ENCODE results near the gene NFATC2.

NFATC2 gene

DNA sequence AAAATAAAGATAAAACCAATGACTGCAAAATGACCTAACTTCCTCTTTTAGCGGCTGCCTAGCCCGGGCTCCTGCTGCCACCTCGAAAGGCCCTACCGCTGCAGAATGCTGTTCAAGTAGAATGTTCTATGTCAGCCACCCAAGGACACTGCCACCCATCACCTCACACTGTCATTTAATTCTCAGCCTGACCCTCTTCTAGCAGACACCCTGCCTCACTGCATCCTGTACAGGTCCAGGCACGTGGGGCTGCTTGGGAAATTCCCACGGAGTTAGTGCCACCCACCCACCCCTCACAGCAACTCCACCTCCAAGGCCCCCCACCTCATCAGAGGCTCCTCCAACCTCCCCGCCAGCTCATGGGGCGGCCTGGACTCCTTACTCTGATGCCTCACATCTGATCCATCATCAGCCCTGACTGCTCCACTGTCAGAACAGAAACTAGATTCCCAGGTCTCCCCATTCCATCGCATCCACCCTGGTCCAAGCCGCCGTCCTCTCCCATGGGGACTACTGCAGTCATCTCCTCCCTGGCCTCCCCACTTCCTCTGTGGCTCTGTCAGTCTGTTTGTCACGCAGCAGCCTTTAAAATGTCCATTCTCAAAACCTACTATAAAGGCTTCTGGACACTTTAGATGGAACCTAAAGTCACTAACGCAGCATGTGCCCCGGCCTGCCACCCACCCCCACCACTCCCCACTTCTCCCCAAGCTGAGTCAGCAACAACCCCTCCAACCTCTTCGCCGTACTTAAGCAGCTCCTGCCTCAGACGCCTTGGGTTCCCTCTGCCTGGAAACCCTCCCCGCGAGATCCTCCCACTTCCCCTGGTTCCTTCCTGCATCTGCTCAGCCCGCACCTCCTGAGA is 17.0 kb downstream of the NFATC2 start:
- TF ChIP-seq, protein P1, sequence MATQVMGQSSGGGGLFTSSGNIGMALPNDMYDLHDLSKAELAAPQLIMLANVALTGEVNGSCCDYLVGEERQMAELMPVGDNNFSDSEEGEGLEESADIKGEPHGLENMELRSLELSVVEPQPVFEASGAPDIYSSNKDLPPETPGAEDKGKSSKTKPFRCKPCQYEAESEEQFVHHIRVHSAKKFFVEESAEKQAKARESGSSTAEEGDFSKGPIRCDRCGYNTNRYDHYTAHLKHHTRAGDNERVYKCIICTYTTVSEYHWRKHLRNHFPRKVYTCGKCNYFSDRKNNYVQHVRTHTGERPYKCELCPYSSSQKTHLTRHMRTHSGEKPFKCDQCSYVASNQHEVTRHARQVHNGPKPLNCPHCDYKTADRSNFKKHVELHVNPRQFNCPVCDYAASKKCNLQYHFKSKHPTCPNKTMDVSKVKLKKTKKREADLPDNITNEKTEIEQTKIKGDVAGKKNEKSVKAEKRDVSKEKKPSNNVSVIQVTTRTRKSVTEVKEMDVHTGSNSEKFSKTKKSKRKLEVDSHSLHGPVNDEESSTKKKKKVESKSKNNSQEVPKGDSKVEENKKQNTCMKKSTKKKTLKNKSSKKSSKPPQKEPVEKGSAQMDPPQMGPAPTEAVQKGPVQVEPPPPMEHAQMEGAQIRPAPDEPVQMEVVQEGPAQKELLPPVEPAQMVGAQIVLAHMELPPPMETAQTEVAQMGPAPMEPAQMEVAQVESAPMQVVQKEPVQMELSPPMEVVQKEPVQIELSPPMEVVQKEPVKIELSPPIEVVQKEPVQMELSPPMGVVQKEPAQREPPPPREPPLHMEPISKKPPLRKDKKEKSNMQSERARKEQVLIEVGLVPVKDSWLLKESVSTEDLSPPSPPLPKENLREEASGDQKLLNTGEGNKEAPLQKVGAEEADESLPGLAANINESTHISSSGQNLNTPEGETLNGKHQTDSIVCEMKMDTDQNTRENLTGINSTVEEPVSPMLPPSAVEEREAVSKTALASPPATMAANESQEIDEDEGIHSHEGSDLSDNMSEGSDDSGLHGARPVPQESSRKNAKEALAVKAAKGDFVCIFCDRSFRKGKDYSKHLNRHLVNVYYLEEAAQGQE (IDR thresholded peaks at IDR 0.05; ENCODE audit: low read depth): no peak
- no peak for TF ChIP-seq CREB1 (IDR thresholded peaks at IDR 0.05; ENCODE audit: low read depth)
- TF ChIP-seq TAF1 (IDR thresholded peaks at IDR 0.05; ENCODE audit: low read depth): no peak
- TF ChIP-seq EP300 (IDR thresholded peaks at IDR 0.05; ENCODE audit: borderline replicate concordance): no peak
- no peak for TF ChIP-seq FOXM1 (IDR thresholded peaks at IDR 0.05; ENCODE audit: borderline replicate concordance, low read depth)
- no peak for TF ChIP-seq ZBTB7A (IDR thresholded peaks at IDR 0.05; ENCODE audit: low read depth)
- no peak for TF ChIP-seq CEBPB (IDR thresholded peaks at IDR 0.05)
- TF ChIP-seq, protein P2, sequence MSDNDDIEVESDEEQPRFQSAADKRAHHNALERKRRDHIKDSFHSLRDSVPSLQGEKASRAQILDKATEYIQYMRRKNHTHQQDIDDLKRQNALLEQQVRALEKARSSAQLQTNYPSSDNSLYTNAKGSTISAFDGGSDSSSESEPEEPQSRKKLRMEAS (IDR thresholded peaks at IDR 0.05): no peak
- TF ChIP-seq EGR1 (IDR thresholded peaks at IDR 0.05): no peak
- TF ChIP-seq, protein P3, sequence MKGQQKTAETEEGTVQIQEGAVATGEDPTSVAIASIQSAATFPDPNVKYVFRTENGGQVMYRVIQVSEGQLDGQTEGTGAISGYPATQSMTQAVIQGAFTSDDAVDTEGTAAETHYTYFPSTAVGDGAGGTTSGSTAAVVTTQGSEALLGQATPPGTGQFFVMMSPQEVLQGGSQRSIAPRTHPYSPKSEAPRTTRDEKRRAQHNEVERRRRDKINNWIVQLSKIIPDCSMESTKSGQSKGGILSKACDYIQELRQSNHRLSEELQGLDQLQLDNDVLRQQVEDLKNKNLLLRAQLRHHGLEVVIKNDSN (IDR thresholded peaks at IDR 0.05): no peak
- TF ChIP-seq TEAD4 (IDR thresholded peaks at IDR 0.05): no peak
- no peak for TF ChIP-seq TCF12 (IDR thresholded peaks at IDR 0.05; ENCODE audit: low read depth)
- TF ChIP-seq RAD21 (IDR thresholded peaks at IDR 0.05; ENCODE audit: low read depth): no peak
- no peak for TF ChIP-seq NFIC (IDR thresholded peaks at IDR 0.05)

DNA sequence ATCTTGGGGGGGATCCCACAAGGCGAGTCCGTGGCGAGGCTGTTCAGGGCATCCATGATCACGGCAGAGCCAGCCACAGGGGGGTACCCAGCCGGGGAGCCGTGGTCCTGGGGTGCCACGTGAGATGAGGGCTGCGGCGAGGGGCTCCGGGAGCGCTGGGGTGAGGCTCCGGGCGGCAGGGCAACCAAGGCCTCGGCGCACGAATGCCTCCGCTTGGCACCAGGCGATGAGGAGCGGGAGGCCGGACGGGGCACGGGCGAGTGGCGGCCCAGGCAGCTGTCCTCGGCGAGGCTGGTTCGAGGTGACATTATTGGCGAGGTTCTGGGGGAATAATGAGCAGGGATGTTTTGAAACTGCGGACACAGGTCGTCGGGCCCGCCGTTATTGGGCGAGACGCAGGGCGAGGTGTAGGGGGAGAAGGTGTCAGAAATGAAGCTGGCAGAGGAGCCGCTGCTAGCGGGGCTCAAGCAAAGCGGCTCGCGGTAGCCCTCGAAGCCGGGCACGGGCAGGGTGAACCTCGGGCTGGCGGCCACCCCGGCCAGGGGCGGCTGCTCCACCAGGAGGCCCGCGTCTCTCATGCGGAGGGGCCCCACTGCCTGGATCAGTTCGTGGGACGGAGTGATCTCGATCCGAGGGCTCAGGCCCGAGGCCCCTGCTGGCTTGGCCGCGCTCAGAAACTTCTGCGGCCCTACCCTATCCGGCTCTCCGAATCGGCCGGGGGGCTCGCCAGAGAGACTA is 19.1 kb downstream of the NFATC2 start:
- TF ChIP-seq TAF1 (IDR thresholded peaks at IDR 0.05; ENCODE audit: low read depth) (no peak), ZBTB7A (IDR thresholded peaks at IDR 0.05; ENCODE audit: low read depth) (no peak), CREB1 (IDR thresholded peaks at IDR 0.05; ENCODE audit: low read depth) (no peak), TCF12 (IDR thresholded peaks at IDR 0.05; ENCODE audit: low read depth) (no peak), EGR1 (IDR thresholded peaks at IDR 0.05) (no peak), FOXM1 (IDR thresholded peaks at IDR 0.05; ENCODE audit: borderline replicate concordance, low read depth) (no peak), EP300 (IDR thresholded peaks at IDR 0.05; ENCODE audit: borderline replicate concordance) (no peak), RAD21 (IDR thresholded peaks at IDR 0.05; ENCODE audit: low read depth) (no peak)
- TF ChIP-seq, protein P1 (IDR thresholded peaks at IDR 0.05; ENCODE audit: low read depth): no peak
- TF ChIP-seq, protein P3 (IDR thresholded peaks at IDR 0.05): no peak

DNA sequence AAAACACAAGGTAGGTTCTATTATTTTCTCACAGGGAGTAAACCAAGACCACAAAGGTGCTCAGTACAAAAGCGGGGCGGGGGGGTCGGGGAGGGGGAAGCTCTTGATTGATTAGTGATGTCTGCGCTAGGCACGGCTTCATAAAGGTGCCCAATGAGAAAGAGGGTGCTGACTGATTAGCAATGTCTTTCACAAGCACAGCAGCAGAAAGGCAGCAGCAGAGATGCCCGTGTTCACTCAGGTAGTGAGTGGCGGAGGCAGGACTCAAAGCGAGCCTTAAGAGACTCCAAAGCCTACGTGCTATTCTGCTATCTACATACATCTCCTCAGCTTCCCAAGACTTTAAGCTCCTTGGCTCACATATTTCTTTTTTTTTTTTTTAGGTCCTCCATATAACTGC is 20.3 kb downstream of the NFATC2 start:
- TF ChIP-seq FOXM1 (IDR thresholded peaks at IDR 0.05; ENCODE audit: borderline replicate concordance, low read depth) (no peak), ZBTB7A (IDR thresholded peaks at IDR 0.05; ENCODE audit: low read depth) (no peak), NFIC (IDR thresholded peaks at IDR 0.05) (no peak), EP300 (IDR thresholded peaks at IDR 0.05; ENCODE audit: borderline replicate concordance) (no peak), TCF12 (IDR thresholded peaks at IDR 0.05; ENCODE audit: low read depth) (no peak), EGR1 (IDR thresholded peaks at IDR 0.05) (no peak)
- TF ChIP-seq, protein P2 (IDR thresholded peaks at IDR 0.05): no peak
- TF ChIP-seq, protein P1 (IDR thresholded peaks at IDR 0.05; ENCODE audit: low read depth): no peak

DNA sequence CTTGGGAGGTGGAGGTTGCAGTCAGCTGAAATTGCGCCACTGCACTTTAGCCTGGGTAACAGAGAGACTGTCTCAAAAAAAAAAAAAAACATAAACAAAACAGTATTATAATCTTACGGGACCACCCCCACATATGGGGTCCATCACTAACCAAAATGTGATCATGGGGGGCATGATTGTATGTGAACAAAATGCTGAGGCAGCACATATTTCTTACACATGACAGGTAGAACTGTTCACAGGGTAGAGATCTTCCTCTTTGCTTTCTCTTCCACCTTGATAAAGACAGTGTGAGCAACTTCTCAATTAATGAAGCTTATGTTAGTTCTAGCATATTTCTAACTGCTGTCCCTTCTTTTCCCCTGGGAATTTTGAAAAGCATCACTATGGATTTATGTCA is 24.7 kb downstream of the NFATC2 start:
- TF ChIP-seq TAF1 (IDR thresholded peaks at IDR 0.05; ENCODE audit: low read depth) (no peak), CEBPB (IDR thresholded peaks at IDR 0.05) (no peak), EP300 (IDR thresholded peaks at IDR 0.05; ENCODE audit: borderline replicate concordance) (no peak), TCF12 (IDR thresholded peaks at IDR 0.05; ENCODE audit: low read depth) (no peak), RAD21 (IDR thresholded peaks at IDR 0.05; ENCODE audit: low read depth) (no peak), NFIC (IDR thresholded peaks at IDR 0.05) (no peak), FOXM1 (IDR thresholded peaks at IDR 0.05; ENCODE audit: borderline replicate concordance, low read depth) (no peak), CREB1 (IDR thresholded peaks at IDR 0.05; ENCODE audit: low read depth) (no peak), TEAD4 (IDR thresholded peaks at IDR 0.05) (no peak), YY1 (IDR thresholded peaks at IDR 0.05; ENCODE audit: low read depth) (no peak), EGR1 (IDR thresholded peaks at IDR 0.05) (no peak)
- TF ChIP-seq, protein P3 (IDR thresholded peaks at IDR 0.05): no peak
- TF ChIP-seq, protein P1 (IDR thresholded peaks at IDR 0.05; ENCODE audit: low read depth): no peak
- TF ChIP-seq, protein P2 (IDR thresholded peaks at IDR 0.05): no peak
